Breast epithelium (tissue), 3 donors: ENCODE results near the gene NR4A2.

Source experiments
- CTCF ChIP-seq, 3 donors: fragments of 450-650 bp; IDR thresholded peaks; one replicate each; pipeline ENCODE4 v1.5.1; 2016 to 2017; ENCODE audit warnings: antibody characterized with exemption in 3 of 3, mild to moderate bottlenecking in 3 of 3, moderate library complexity in 3 of 3
- POLR2A ChIP-seq: fragments of 450-650 bp; IDR thresholded peaks from one replicate; pipeline ENCODE4 v1.6.1; 2016; ENCODE audit warnings: antibody characterized with exemption, mild to moderate bottlenecking, moderate library complexity
- POLR2AphosphoS5 ChIP-seq, 3 donors: sonication (generic); formaldehyde crosslinking; IDR thresholded peaks; one replicate each; pipeline ENCODE4 v1.6.1; 2017; ENCODE audit warnings: antibody characterized with exemption in 3 of 3

- TF ChIP-seq CTCF (IDR thresholded peaks at IDR 0.05) (no peak), POLR2A (no peak), POLR2AphosphoS5 (IDR thresholded peaks at IDR 0.05) (no peak)
Measured at GRCh38 chr2:156309167-156309566, 23.4 kb downstream of the NR4A2 start.
